Measurements from ENCODE around the gene ACSS2.

DNA sequence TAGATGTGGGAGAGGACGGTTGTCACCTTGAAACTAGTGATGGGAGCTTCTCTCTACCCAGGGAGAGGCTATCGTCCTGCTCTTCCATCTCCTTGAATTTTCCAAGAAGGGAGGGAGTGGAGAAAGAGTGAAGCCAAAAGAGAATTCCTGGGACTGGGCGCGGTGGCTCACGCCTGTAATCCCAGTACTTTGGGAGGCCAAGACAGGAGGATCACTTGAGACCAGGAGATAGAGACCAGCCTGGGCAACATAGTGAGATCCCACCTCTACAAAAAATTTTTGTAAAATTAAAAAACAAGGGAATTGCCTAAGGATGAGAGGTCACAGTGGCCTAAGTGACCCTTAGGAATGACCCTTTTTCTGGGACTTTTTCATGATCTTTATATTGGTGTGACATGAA lies 88.1 kb downstream of the ACSS2 start:
- TF ChIP-seq, protein P1, sequence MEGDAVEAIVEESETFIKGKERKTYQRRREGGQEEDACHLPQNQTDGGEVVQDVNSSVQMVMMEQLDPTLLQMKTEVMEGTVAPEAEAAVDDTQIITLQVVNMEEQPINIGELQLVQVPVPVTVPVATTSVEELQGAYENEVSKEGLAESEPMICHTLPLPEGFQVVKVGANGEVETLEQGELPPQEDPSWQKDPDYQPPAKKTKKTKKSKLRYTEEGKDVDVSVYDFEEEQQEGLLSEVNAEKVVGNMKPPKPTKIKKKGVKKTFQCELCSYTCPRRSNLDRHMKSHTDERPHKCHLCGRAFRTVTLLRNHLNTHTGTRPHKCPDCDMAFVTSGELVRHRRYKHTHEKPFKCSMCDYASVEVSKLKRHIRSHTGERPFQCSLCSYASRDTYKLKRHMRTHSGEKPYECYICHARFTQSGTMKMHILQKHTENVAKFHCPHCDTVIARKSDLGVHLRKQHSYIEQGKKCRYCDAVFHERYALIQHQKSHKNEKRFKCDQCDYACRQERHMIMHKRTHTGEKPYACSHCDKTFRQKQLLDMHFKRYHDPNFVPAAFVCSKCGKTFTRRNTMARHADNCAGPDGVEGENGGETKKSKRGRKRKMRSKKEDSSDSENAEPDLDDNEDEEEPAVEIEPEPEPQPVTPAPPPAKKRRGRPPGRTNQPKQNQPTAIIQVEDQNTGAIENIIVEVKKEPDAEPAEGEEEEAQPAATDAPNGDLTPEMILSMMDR (IDR thresholded peaks at IDR 0.05): no peak
- no peak for TF ChIP-seq POLR2A (IDR thresholded peaks at IDR 0.05)
